HepG2 (cell line): ENCODE measurements around the gene EIF4ENIF1. TPM values are rescaled to one million over a fixed set of nuclear protein-coding genes. Genes with fewer than 3 reads are reported as not detected.

Experiments used
- ATF4 ChIP-seq, 2 experiments: fragments of 450-650 bp in 1 of 2; sonication (generic) in 1 of 2; formaldehyde crosslinking; IDR thresholded peaks; 2 replicates each; pipeline versions ENCODE4 v1.5.0 to v1.8.0; 2020 to 2022; ENCODE audit warnings: mild to moderate bottlenecking in 1 of 2, missing genetic modification reagents in 1 of 2
- ELF1 ChIP-seq: sonication (generic); formaldehyde crosslinking; IDR thresholded peaks from 2 replicates; pipeline ENCODE4 v1.4.0; 2020; ENCODE audit warnings: missing genetic modification reagents
- ERF ChIP-seq: IDR thresholded peaks from 2 replicates; pipeline ENCODE4 v1.6.1; 2018; ENCODE audit warnings: missing biosample characterization, missing genetic modification reagents
- IKZF4 ChIP-seq: sonication (generic); formaldehyde crosslinking; IDR thresholded peaks from 2 replicates; pipeline ENCODE4 v1.5.1; 2020; ENCODE audit warnings: borderline replicate concordance, mild to moderate bottlenecking, low read depth, missing genetic modification reagents; ENCODE audit errors: not compliant biosample characterization
- JDP2 ChIP-seq: sonication (generic); formaldehyde crosslinking; IDR thresholded peaks from 2 replicates; pipeline ENCODE4 v1.8.1; 2022; ENCODE audit warnings: missing genetic modification reagents, borderline replicate concordance
- MXD3 ChIP-seq: IDR thresholded peaks from 2 replicates; pipeline ENCODE4 v1.6.1; 2016; ENCODE audit warnings: mild to moderate bottlenecking, missing biosample characterization, missing genetic modification reagents
- PHB2 ChIP-seq: fragments of 450-650 bp; IDR thresholded peaks from 2 replicates; pipeline ENCODE4 v1.6.1; 2018; ENCODE audit not compliant: partially characterized antibody
- TEF ChIP-seq: sonication (generic); formaldehyde crosslinking; IDR thresholded peaks from 2 replicates; pipeline ENCODE4 v1.5.0; 2020; ENCODE audit warnings: missing genetic modification reagents
- TOPORS ChIP-seq: sonication (generic); formaldehyde crosslinking; IDR thresholded peaks from 2 replicates; pipeline ENCODE4 v1.8.0; 2023; ENCODE audit warnings: mild to moderate bottlenecking, missing genetic modification reagents
- ZBTB4 ChIP-seq: sonication (generic); formaldehyde crosslinking; IDR thresholded peaks from 2 replicates; pipeline ENCODE4 v1.4.0; 2020; ENCODE audit warnings: missing genetic modification reagents, mild to moderate bottlenecking, borderline replicate concordance
- ZFX ChIP-seq: sonication (generic); formaldehyde crosslinking; IDR thresholded peaks from 2 replicates; pipeline ENCODE4 v1.4.0; 2020; ENCODE audit warnings: mild to moderate bottlenecking, low read depth, missing genetic modification reagents, moderate library complexity
- ZNF292 ChIP-seq: sonication (generic); formaldehyde crosslinking; IDR thresholded peaks from 2 replicates; pipeline ENCODE4 v1.8.1; 2022; ENCODE audit warnings: mild to moderate bottlenecking, low read depth, missing genetic modification reagents, borderline replicate concordance
- ZNF501 ChIP-seq: sonication (generic); formaldehyde crosslinking; IDR thresholded peaks from 2 replicates; pipeline ENCODE4 v1.5.1; 2020; ENCODE audit warnings: mild to moderate bottlenecking, moderate library complexity, missing genetic modification reagents
- ZNF503 ChIP-seq: sonication (generic); formaldehyde crosslinking; IDR thresholded peaks from 2 replicates; pipeline ENCODE4 v1.4.0; 2020; ENCODE audit warnings: missing genetic modification reagents
- ZNF839 ChIP-seq: sonication (generic); formaldehyde crosslinking; IDR thresholded peaks from 2 replicates; pipeline ENCODE4 v1.4.0; 2020; ENCODE audit warnings: missing genetic modification reagents, mild to moderate bottlenecking, borderline replicate concordance
- ZNF850 ChIP-seq: sonication (generic); formaldehyde crosslinking; conservative IDR thresholded peaks from 2 replicates; pipeline ENCODE4 v1.9.0; 2021; ENCODE audit warnings: mild to moderate bottlenecking, missing genetic modification reagents
- ZSCAN21 ChIP-seq: sonication (generic); formaldehyde crosslinking; IDR thresholded peaks from 2 replicates; pipeline ENCODE4 v1.8.0; 2022; ENCODE audit warnings: mild to moderate bottlenecking, missing genetic modification reagents, moderate library complexity, borderline replicate concordance
- ZZZ3 ChIP-seq: sonication (generic); formaldehyde crosslinking; IDR thresholded peaks from 2 replicates; pipeline ENCODE4 v1.4.0; 2020; ENCODE audit warnings: missing genetic modification reagents, mild to moderate bottlenecking, borderline replicate concordance
- polyA plus RNA-seq, 8 experiments: library from polyadenylated mRNA; depleted of rRNA in 3 of 8; stranded (reverse) in 7 of 8; unstranded in 1 of 8; fragments of >200 nt; fragmentation: Illumina TruSeq in 4 of 8; extraction: Trizol in 4 of 8; gene quantifications; 2 replicates each; pipeline versions ENCODE4 v1.2.1 to v1.2.3, GENCODE V29; 2011 to 2016; ENCODE audit warnings: low read depth in 4 of 8, missing spikeins in 1 of 8, mixed read lengths in 1 of 8; ENCODE audit not compliant: insufficient read depth in 1 of 8
- total RNA-seq, 5 experiments: library from RNA; depleted of rRNA; stranded (reverse); fragments of >200 nt; fragmentation: Illumina TruSeq; extraction: Trizol; gene quantifications; 2 replicates each; pipeline ENCODE4 v1.2.3, GENCODE V29; 2016; ENCODE audit warnings: low read depth in 1 of 5
- TF ChIP-seq, protein P1 (sequence below): sonication (generic); formaldehyde crosslinking; IDR thresholded peaks from 2 replicates; pipeline ENCODE4 v1.8.1; 2023; ENCODE audit warnings: mild to moderate bottlenecking, missing genetic modification reagents

EIF4ENIF1 gene
- total and polyA plus RNA-seq, 2 of the 13 experiments (the other 11 are each of a cell fraction or from before 2014, with no cell fraction given) = 11.9 to 12.3 TPM

GRCh38 chr22:31489632-31490495, at the start of gene EIF4ENIF1 (continued):
- TF ChIP-seq ZSCAN21 (CRISPR knock-in tag) (peak; percentile 51; the same call in 1 of the 2 replicates), IKZF4 (CRISPR knock-in tag) (no peak), ATF4 (CRISPR knock-in tag; IDR thresholded peaks at IDR 0.05) (no peak), ZZZ3 (CRISPR knock-in tag) (peak; percentile 27; the same call in 1 of the 2 replicates), ZNF501 (CRISPR knock-in tag) (peak; percentile 89), TOPORS (CRISPR knock-in tag) (peak; percentile 25; the same call in 1 of the 2 replicates), ZNF292 (0 out of 2 replicates have a peak, but pooled peaks have one; percentile 10), ZNF850 (CRISPR knock-in tag) (no peak), JDP2 (CRISPR knock-in tag) (no peak), ZNF503 (no peak), PHB2 (no peak), ZNF839 (CRISPR knock-in tag) (no peak), MXD3 (CRISPR knock-in tag) (peak; percentile 79; the same call in 1 of the 2 replicates), ERF (CRISPR knock-in tag) (no peak), ZBTB4 (CRISPR knock-in tag) (no peak), ELF1 (CRISPR knock-in tag) (no peak), ZFX (peak; percentile 78), TEF (CRISPR knock-in tag) (no peak)
- TF ChIP-seq, protein P1, sequence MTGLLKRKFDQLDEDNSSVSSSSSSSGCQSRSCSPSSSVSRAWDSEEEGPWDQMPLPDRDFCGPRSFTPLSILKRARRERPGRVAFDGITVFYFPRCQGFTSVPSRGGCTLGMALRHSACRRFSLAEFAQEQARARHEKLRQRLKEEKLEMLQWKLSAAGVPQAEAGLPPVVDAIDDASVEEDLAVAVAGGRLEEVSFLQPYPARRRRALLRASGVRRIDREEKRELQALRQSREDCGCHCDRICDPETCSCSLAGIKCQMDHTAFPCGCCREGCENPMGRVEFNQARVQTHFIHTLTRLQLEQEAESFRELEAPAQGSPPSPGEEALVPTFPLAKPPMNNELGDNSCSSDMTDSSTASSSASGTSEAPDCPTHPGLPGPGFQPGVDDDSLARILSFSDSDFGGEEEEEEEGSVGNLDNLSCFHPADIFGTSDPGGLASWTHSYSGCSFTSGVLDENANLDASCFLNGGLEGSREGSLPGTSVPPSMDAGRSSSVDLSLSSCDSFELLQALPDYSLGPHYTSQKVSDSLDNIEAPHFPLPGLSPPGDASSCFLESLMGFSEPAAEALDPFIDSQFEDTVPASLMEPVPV (CRISPR knock-in tag) = no peak; the same call in 1 of the 2 replicates
